Astrocyte of the cerebellum (primary cell): ENCODE results near the gene LMNA.
A peak's percentile ranks its signal among the peaks of the same experiment; 100 is the strongest.

Experiments used
- DNase-seq: peaks from one replicate; pipeline ENCODE4 v3.0.0-alpha.2; 2011; ENCODE audit warnings: low read depth
- H3K4me3 ChIP-seq: 2 replicates; pipeline ENCODE4 v1.5.1; 2011; ENCODE audit warnings: mild to moderate bottlenecking, low read depth, low read length, moderate library complexity
- CTCF ChIP-seq: IDR thresholded peaks from 2 replicates; pipeline ENCODE4 v1.5.1; 2012; ENCODE audit warnings: low read length, low read depth, moderate library complexity, mild to moderate bottlenecking; ENCODE audit errors: missing control alignments
- in situ Hi-C: cut with HindIII; loops from 2 replicates; pipeline ENCODE4 v1.10.0; 2017; ENCODE audit warnings: low sequenced_read_pairs

The LMNA gene

GRCh38 chr1:156140879-156141707, 26.6 kb downstream of the LMNA start:
- no peak for DNase-seq
- H3K4me3 ChIP-seq = no peak overlapping the region
- TF ChIP-seq CTCF = peak; percentile 64
- in situ Hi-C loops = no loop called here

DNA sequence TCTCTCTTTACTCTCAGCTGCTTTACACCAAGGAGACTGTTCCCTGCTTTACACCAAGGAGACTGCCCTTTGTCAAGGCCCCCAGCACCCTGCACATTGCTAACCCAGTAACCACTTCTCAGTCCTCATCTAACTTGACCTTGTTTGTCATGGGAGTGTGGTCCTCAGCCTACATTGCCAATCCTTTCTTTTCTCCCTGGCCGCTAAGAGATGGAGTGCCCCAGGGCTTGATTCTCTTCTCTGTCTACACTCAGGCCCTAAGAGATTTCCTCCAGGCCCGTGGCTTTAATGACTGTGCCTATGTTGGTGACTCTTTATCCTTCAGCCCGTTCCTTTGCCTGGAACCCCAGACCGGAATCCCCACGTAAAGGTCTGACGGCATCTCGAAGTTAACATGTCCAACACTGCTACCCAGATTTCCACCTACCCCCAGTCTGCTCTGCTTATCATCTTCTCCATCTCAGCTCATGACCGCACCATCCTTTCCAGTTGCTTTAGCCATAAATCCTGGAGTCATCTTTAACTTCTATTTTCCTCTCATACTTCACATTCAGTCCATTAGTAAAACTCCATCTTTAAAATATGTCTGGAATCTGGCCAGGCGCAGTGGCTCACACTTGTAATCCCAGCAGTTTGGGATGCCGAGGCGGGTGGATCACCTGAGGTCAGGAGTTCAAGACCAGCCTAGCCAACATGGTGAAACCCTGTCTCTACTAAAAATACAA, 29.4 kb downstream of the LMNA start:
- no peak for DNase-seq
- in situ Hi-C loops = no loop called here
- no peak overlapping the region for H3K4me3 ChIP-seq
- TF ChIP-seq CTCF = no peak

DNA sequence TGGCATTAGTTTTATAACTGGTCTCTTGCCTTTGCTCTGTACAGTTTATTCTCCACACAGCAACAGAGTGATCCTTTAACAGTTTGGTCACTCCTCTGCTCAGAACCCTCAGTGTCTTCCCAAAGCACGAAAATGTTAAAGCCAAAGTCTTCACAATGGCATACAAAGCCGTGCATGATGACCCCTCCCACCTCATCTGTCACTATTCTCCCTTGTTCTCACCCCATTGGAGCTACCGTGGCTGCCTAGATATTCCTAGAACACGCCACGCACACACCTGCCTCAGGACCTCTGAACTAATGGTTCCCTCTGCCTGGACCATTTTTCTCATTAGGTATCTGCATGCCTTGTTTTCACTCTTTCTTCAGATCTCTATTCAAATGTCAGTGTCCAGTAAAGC, 30.2 kb downstream of the LMNA start:
- no peak for TF ChIP-seq CTCF
- DNase-seq = no peak
- in situ Hi-C loops = no loop called here
- no peak overlapping the region for H3K4me3 ChIP-seq

- TF ChIP-seq CTCF = no peak
- in situ Hi-C loops = no loop called here
- DNase-seq = no peak
- H3K4me3 ChIP-seq = no peak overlapping the region
Measured at GRCh38 chr1:156145650-156146019, 31.1 kb downstream of the LMNA start.

- peak; percentile 65 for TF ChIP-seq CTCF
- peak; percentile 95 for DNase-seq
- in situ Hi-C loops = no loop called here
- peak overlapping the region; percentile 5 for H3K4me3 ChIP-seq
Measured at GRCh38 chr1:156146020-156146768, 31.7 kb downstream of the LMNA start.

DNA sequence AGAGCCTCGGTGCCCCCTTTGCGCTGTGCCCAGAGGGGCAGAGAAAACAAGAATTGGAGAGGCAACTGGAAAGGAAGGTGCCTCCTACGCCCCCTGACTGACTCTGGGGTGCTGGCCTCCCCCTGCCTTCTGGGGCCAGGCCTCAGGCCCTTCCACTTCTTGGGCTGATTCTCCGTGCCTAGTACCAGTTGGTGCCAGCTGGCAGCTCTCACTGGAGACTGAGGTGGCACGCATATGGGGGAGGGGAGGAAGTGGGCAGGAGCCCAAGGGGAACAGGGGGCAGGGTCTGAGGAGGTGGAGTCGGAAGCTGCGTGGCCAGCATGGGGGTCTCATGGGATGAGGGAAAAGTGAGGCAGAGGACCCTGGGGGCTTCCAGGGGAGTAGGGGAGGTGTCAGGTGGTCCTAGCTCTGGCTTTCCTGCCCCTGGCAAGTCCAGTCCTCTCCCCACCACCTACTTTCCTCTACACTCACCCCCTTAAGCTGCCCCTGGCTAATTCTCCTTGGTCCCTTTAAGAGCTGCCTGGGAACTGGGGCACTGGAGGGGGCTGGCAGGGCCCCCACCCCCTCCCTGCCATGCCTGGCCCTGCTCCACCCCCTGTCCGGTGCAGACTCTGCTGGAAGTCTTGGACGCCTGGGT, 32.4 kb downstream of the LMNA start:
- no peak overlapping the region for H3K4me3 ChIP-seq
- in situ Hi-C loops = no loop called here
- TF ChIP-seq CTCF = no peak
- no peak for DNase-seq
